Sigmoid colon (tissue), 4 donors: ENCODE measurements around the gene TNFRSF25.

Source experiments
- CTCF ChIP-seq, 4 experiments: fragments of 450-650 bp in 3 of 4; fragments of 200-600 bp in 1 of 4; IDR thresholded peaks; one replicate each; pipeline ENCODE4 v1.5.1; 2016 to 2019; ENCODE audit warnings: antibody characterized with exemption in 4 of 4, mild to moderate bottlenecking in 3 of 4, moderate library complexity in 2 of 4
- EP300 ChIP-seq, 4 donors: sonication (generic); formaldehyde crosslinking; IDR thresholded peaks; one replicate each; pipeline ENCODE4 v1.6.1; 2017; ENCODE audit warnings: antibody characterized with exemption in 4 of 4
- POLR2A ChIP-seq, 2 donors: fragments of 450-650 bp; IDR thresholded peaks; one replicate each; pipeline ENCODE4 v1.6.1; 2016; ENCODE audit warnings: antibody characterized with exemption in 2 of 2, mild to moderate bottlenecking in 2 of 2, moderate library complexity in 2 of 2
- POLR2AphosphoS5 ChIP-seq, 4 donors: sonication (generic); formaldehyde crosslinking; IDR thresholded peaks; one replicate each; pipeline ENCODE4 v1.6.1; 2017; ENCODE audit warnings: antibody characterized with exemption in 4 of 4

GRCh38 chr1:6417961-6418667, 47.9 kb downstream of the TNFRSF25 start:
- TF ChIP-seq EP300 (IDR thresholded peaks at IDR 0.05) = no peak
- TF ChIP-seq CTCF (IDR thresholded peaks at IDR 0.05) = no peak
- no peak for TF ChIP-seq POLR2A (IDR thresholded peaks at IDR 0.05)
- no peak for TF ChIP-seq POLR2AphosphoS5 (IDR thresholded peaks at IDR 0.05)
